GM12878 (cell line): ENCODE measurements around the gene RBMS3. TPM values are rescaled to one million over a fixed set of nuclear protein-coding genes. Genes with fewer than 3 reads are reported as not detected.

Experiments
- BRCA1 ChIP-seq: IDR thresholded peaks from 2 replicates; pipeline ENCODE4 v1.6.1; 2011; ENCODE audit warnings: low read depth, low read length, improper control_type of control experiment
- HCFC1 ChIP-seq: fragments of 150-350 bp; IDR thresholded peaks from 2 replicates; pipeline ENCODE4 v1.6.1; 2014; ENCODE audit warnings: low read length
- MYB ChIP-seq: fragments of 150-350 bp; IDR thresholded peaks from 2 replicates; pipeline ENCODE4 v1.6.1; 2014; ENCODE audit warnings: mild to moderate bottlenecking, low read depth, low read length, borderline replicate concordance
- NFYA ChIP-seq: IDR thresholded peaks from 2 replicates; pipeline ENCODE4 v1.6.1; 2011; ENCODE audit warnings: low read depth, mild to moderate bottlenecking, low read length, improper control_type of control experiment, borderline replicate concordance
- NRF1 ChIP-seq: conservative IDR thresholded peaks from 2 replicates; pipeline ENCODE4 v1.6.1; 2011; ENCODE audit warnings: mild to moderate bottlenecking, low read depth, low read length, improper control_type of control experiment
- POU2F2 ChIP-seq: IDR thresholded peaks from 3 replicates; pipeline ENCODE4 v1.6.1; 2011; ENCODE audit warnings: low read depth, mild to moderate bottlenecking, low read length, borderline replicate concordance
- RAD21 ChIP-seq: IDR thresholded peaks from 2 replicates; pipeline ENCODE4 v1.6.1; 2011; ENCODE audit warnings: mild to moderate bottlenecking, low read depth, low read length, moderate library complexity; ENCODE audit not compliant: insufficient read depth
- RFX5 ChIP-seq: IDR thresholded peaks from 2 replicates; pipeline ENCODE4 v1.6.1; 2011; ENCODE audit warnings: low read depth, low read length, improper control_type of control experiment
- SIX5 ChIP-seq: IDR thresholded peaks from 2 replicates; pipeline ENCODE4 v1.6.1; 2011; ENCODE audit warnings: mild to moderate bottlenecking, low read depth, low read length, moderate library complexity; ENCODE audit not compliant: severe bottlenecking
- SP1 ChIP-seq: IDR thresholded peaks from one replicate; pipeline ENCODE4 v1.6.1; 2011; ENCODE audit warnings: low read depth, low read length
- SPI1 ChIP-seq: IDR thresholded peaks from 2 replicates; pipeline ENCODE4 v1.6.1; 2011; ENCODE audit warnings: low read depth, mild to moderate bottlenecking, low read length, moderate library complexity, borderline replicate concordance; ENCODE audit not compliant: insufficient read depth
- SRF ChIP-seq, 2 experiments: IDR thresholded peaks; 2 replicates each; pipeline ENCODE4 v1.6.1; 2011; ENCODE audit warnings: low read depth in 2 of 2, low read length in 2 of 2, mild to moderate bottlenecking in 1 of 2, moderate library complexity in 1 of 2
- TCF12 ChIP-seq: IDR thresholded peaks from 2 replicates; pipeline ENCODE4 v1.6.1; 2011; ENCODE audit warnings: low read depth, mild to moderate bottlenecking, low read length
- WRNIP1 ChIP-seq: IDR thresholded peaks from 2 replicates; pipeline ENCODE4 v1.6.1; 2011; ENCODE audit warnings: low read depth, low read length, improper control_type of control experiment, borderline replicate concordance
- ZNF207 ChIP-seq: fragments of 450-650 bp; IDR thresholded peaks from 2 replicates; pipeline ENCODE4 v1.6.1; 2014; ENCODE audit warnings: antibody characterized with exemption, mild to moderate bottlenecking, borderline replicate concordance
- ZNF622 ChIP-seq: fragments of 450-650 bp; IDR thresholded peaks from 2 replicates; pipeline ENCODE4 v1.6.1; 2017; ENCODE audit warnings: mild to moderate bottlenecking, inconsistent platforms
- polyA plus RNA-seq, 11 experiments: library from polyadenylated mRNA; depleted of rRNA in 4 of 11; unstranded in 6 of 11; stranded (reverse) in 5 of 11; fragments of >200 nt; fragmentation: Nextera tagmentation in 4 of 11; fragmentation: Illumina TruSeq in 1 of 11; extraction: Ambion mirVana in 4 of 11; extraction: Trizol in 1 of 11; gene quantifications; 1 replicate in 1 of 11; 2 replicates in 10 of 11; pipeline versions ENCODE4 v1.2.1 to v1.2.3, GENCODE V29; 2011 to 2016; ENCODE audit warnings: inconsistent platforms in 2 of 11, missing spikeins in 2 of 11, low read depth in 1 of 11
- total RNA-seq, 4 experiments: library from RNA; depleted of rRNA in 3 of 4; stranded (reverse); fragments of >200 nt in 3 of 4; fragmentation: Illumina TruSeq in 1 of 4; extraction: Trizol in 1 of 4; gene quantifications; 2 replicates each; pipeline versions ENCODE4 v1.2.1 to v1.2.3, GENCODE V29; 2013 to 2021
- TF ChIP-seq, protein P1 (sequence below): fragments of 450-650 bp; conservative IDR thresholded peaks from 2 replicates; pipeline ENCODE4 v1.6.1; 2017; ENCODE audit warnings: mild to moderate bottlenecking, moderate library complexity
- TF ChIP-seq, protein P2 (sequence below): IDR thresholded peaks from 2 replicates; pipeline ENCODE4 v1.6.1; 2011; ENCODE audit warnings: borderline replicate concordance, low read depth, mild to moderate bottlenecking, moderate library complexity, mixed read lengths, low read length; ENCODE audit not compliant: insufficient read depth; ENCODE audit errors: extremely low read length
- TF ChIP-seq, protein P3 (sequence below): fragments of 450-650 bp; IDR thresholded peaks from 2 replicates; pipeline ENCODE4 v1.6.1; 2017; ENCODE audit warnings: low read depth, mild to moderate bottlenecking, moderate library complexity
- TF ChIP-seq, protein P4 (sequence below): IDR thresholded peaks from 2 replicates; pipeline ENCODE4 v1.6.1; 2012; ENCODE audit warnings: low read depth, low read length, improper control_type of control experiment
- TF ChIP-seq, protein P5 (sequence below): fragments of 450-650 bp; formaldehyde crosslinking; IDR thresholded peaks from 2 replicates; pipeline ENCODE4 v1.5.0; 2022; ENCODE audit warnings: mild to moderate bottlenecking, missing genetic modification characterization

Gene RBMS3
- total and polyA plus RNA-seq, 10 of the 15 experiments (the other 5 are each of a cell fraction or from before 2014, with no cell fraction given), result 0.79 to 4.7 (median 3.1) TPM

DNA sequence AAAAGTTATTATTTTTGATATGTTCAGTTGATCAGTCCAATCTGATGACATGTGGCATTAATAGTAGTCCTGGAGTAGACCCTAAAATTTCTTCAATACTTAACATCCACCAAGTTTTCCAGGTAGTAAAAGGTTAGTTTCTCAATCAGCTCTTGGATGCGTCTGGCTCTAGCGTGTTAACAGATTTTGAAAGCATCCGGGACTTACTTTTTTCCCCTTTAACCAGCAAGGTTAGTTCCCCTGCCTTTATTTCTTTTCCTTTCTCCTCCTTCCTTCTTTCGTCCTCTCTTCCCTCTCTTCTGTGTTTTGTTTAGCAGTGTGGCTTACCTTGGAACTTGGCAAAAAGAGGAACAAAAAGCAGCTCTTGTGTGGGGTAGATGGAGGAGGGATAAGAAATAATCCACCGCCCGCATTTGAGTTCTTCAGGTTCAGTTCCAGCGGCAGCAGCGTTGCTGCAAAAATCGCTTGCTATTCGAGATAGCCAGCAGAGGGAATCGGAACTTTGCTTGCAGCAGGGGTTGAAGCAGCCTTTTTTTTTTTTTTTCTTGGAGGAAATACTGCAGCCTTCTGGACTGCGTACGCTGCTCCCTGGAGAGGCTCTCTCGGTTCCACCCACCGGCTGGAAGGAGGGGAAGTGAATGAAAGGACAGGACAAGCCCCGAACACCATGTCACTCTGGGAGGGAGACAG lies at the start of gene RBMS3 (continued):
- TF ChIP-seq, protein P1, sequence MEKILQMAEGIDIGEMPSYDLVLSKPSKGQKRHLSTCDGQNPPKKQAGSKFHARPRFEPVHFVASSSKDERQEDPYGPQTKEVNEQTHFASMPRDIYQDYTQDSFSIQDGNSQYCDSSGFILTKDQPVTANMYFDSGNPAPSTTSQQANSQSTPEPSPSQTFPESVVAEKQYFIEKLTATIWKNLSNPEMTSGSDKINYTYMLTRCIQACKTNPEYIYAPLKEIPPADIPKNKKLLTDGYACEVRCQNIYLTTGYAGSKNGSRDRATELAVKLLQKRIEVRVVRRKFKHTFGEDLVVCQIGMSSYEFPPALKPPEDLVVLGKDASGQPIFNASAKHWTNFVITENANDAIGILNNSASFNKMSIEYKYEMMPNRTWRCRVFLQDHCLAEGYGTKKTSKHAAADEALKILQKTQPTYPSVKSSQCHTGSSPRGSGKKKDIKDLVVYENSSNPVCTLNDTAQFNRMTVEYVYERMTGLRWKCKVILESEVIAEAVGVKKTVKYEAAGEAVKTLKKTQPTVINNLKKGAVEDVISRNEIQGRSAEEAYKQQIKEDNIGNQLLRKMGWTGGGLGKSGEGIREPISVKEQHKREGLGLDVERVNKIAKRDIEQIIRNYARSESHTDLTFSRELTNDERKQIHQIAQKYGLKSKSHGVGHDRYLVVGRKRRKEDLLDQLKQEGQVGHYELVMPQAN, result no peak
- TF ChIP-seq BRCA1 (no peak), RAD21 (peak; percentile 62), HCFC1 (no peak), NRF1 (no peak), SIX5 (no peak), ZNF207 (no peak), TCF12 (no peak), SRF (IDR thresholded peaks at IDR 0.05; ENCODE audit: low read depth in 2 of 2, low read length in 2 of 2) (no peak), SP1 (no peak), RFX5 (no peak), MYB (no peak), ZNF622 (no peak), NFYA (no peak), WRNIP1 (no peak), POU2F2 (no peak), SPI1 (no peak)
- TF ChIP-seq, protein P2, sequence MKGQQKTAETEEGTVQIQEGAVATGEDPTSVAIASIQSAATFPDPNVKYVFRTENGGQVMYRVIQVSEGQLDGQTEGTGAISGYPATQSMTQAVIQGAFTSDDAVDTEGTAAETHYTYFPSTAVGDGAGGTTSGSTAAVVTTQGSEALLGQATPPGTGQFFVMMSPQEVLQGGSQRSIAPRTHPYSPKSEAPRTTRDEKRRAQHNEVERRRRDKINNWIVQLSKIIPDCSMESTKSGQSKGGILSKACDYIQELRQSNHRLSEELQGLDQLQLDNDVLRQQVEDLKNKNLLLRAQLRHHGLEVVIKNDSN, result no peak
- TF ChIP-seq, protein P3, sequence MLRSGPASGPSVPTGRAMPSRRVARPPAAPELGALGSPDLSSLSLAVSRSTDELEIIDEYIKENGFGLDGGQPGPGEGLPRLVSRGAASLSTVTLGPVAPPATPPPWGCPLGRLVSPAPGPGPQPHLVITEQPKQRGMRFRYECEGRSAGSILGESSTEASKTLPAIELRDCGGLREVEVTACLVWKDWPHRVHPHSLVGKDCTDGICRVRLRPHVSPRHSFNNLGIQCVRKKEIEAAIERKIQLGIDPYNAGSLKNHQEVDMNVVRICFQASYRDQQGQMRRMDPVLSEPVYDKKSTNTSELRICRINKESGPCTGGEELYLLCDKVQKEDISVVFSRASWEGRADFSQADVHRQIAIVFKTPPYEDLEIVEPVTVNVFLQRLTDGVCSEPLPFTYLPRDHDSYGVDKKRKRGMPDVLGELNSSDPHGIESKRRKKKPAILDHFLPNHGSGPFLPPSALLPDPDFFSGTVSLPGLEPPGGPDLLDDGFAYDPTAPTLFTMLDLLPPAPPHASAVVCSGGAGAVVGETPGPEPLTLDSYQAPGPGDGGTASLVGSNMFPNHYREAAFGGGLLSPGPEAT, result peak; percentile 50; the same call in 1 of the 2 replicates
- TF ChIP-seq, protein P4, sequence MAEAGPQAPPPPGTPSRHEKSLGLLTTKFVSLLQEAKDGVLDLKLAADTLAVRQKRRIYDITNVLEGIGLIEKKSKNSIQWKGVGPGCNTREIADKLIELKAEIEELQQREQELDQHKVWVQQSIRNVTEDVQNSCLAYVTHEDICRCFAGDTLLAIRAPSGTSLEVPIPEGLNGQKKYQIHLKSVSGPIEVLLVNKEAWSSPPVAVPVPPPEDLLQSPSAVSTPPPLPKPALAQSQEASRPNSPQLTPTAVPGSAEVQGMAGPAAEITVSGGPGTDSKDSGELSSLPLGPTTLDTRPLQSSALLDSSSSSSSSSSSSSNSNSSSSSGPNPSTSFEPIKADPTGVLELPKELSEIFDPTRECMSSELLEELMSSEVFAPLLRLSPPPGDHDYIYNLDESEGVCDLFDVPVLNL, result no peak
- TF ChIP-seq, protein P5, sequence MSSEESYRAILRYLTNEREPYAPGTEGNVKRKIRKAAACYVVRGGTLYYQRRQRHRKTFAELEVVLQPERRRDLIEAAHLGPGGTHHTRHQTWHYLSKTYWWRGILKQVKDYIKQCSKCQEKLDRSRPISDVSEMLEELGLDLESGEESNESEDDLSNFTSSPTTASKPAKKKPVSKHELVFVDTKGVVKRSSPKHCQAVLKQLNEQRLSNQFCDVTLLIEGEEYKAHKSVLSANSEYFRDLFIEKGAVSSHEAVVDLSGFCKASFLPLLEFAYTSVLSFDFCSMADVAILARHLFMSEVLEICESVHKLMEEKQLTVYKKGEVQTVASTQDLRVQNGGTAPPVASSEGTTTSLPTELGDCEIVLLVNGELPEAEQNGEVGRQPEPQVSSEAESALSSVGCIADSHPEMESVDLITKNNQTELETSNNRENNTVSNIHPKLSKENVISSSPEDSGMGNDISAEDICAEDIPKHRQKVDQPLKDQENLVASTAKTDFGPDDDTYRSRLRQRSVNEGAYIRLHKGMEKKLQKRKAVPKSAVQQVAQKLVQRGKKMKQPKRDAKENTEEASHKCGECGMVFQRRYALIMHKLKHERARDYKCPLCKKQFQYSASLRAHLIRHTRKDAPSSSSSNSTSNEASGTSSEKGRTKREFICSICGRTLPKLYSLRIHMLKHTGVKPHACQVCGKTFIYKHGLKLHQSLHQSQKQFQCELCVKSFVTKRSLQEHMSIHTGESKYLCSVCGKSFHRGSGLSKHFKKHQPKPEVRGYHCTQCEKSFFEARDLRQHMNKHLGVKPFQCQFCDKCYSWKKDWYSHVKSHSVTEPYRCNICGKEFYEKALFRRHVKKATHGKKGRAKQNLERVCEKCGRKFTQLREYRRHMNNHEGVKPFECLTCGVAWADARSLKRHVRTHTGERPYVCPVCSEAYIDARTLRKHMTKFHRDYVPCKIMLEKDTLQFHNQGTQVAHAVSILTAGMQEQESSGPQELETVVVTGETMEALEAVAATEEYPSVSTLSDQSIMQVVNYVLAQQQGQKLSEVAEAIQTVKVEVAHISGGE, result no peak
